K562 (cell line): ENCODE data around the gene FGGY. TPM values are rescaled to one million over a fixed set of nuclear protein-coding genes. Genes with fewer than 3 reads are reported as not detected.

Experiments
- ATAC-seq: fragments of 200-7000 bp; cut with Tn5 transposase; 3 replicates; pipeline ENCODE4 v1.9.1; 2020; ENCODE audit warnings: moderate library complexity
- BruUV-seq: library from RNA; stranded (reverse); fragments of 400-500 nt; replicated peaks from 2 replicates; lab custom pipeline; 2021; lab: Mats Ljungman, UMichigan
- CTCF ChIA-PET: fragments of 300-600 bp; formaldehyde crosslinking; extraction: SDS; loops from one replicate; lab custom pipeline; 2021; ENCODE audit warnings: low intra/inter-chr PET ratio; lab: Yijun Ruan, JAX
- POLR2A ChIA-PET: fragments of 300-600, 350-650 bp; sonication (Branson Sonifier 250); formaldehyde crosslinking; extraction: SDS; loops from one replicate; lab custom pipeline; 2021; ENCODE audit warnings: antibody characterized with exemption, inconsistent platforms; lab: Yijun Ruan, JAX
- DNase-seq, 4 experiments: peaks; one replicate each; pipeline versions ENCODE4 v3.0.0 to v3.0.0-alpha.2; 2011 to 2018; ENCODE audit warnings: low spot score in 3 of 4, mixed read lengths in 3 of 4; ENCODE audit errors: extremely low read depth in 1 of 4
- FAIRE-seq: peaks from 2 replicates; lab custom pipeline; 2011; peaks lifted over from hg19 to GRCh38; lab: Jason Lieb, UNC
- H2AFZ ChIP-seq: 2 replicates; pipeline ENCODE4 v1.6.0; 2011; ENCODE audit warnings: low read depth, low read length, control low read depth, inconsistent platforms
- H3K27ac ChIP-seq: fragments of 200-600 bp; 3 replicates; pipeline ENCODE4 v1.8.0; 2011; ENCODE audit warnings: low read depth, mild to moderate bottlenecking, control low read depth, inconsistent platforms, low read length, moderate library complexity, mixed read lengths; ENCODE audit errors: extremely low read depth
- H3K27me3 ChIP-seq, 2 experiments: fragments of 300-600 bp in 1 of 2; 2 replicates in 1 of 2; 3 replicates in 1 of 2; pipeline versions ENCODE4 v1.6.0 to v1.8.0; 2011; ENCODE audit warnings: inconsistent platforms in 2 of 2, low read length in 2 of 2, mild to moderate bottlenecking in 1 of 2, mixed read lengths in 1 of 2, moderate library complexity in 1 of 2; ENCODE audit not compliant: control insufficient read depth in 2 of 2, insufficient read depth in 2 of 2
- H3K36me3 ChIP-seq: fragments of 300-600 bp; 3 replicates; pipeline ENCODE4 v1.8.0; 2011; ENCODE audit warnings: mild to moderate bottlenecking, low read length, inconsistent platforms; ENCODE audit not compliant: control insufficient read depth, insufficient read depth
- H3K4me1 ChIP-seq, 2 experiments: fragments of 200-600 bp in 1 of 2; replicated peaks in 1 of 2; 2 replicates in 1 of 2; 3 replicates in 1 of 2; pipeline versions ENCODE4 v1.5.1 to v1.8.0; 2011; ENCODE audit warnings: inconsistent platforms in 2 of 2, low read length in 2 of 2, mild to moderate bottlenecking in 1 of 2, mixed read lengths in 1 of 2, moderate library complexity in 1 of 2; ENCODE audit not compliant: control insufficient read depth in 2 of 2, insufficient read depth in 2 of 2
- H3K4me2 ChIP-seq: 2 replicates; pipeline ENCODE4 v1.6.1; 2011; ENCODE audit warnings: low read length, control low read depth, inconsistent platforms, mixed read lengths; ENCODE audit not compliant: insufficient read depth
- H3K4me3 ChIP-seq: fragments of 200-600 bp; sonication (generic), shearing (Covaris generic); 2 replicates; pipeline ENCODE4 v1.5.1; 2016; ENCODE audit warnings: control low read depth, inconsistent platforms
- H3K79me2 ChIP-seq: fragments of 200-600 bp; 3 replicates; pipeline ENCODE4 v1.8.0; 2011; ENCODE audit warnings: low read length, inconsistent platforms; ENCODE audit not compliant: control insufficient read depth, insufficient read depth
- H3K9ac ChIP-seq, 2 experiments: 2 replicates each; pipeline versions ENCODE4 v1.6.0 to v1.6.1; 2011; ENCODE audit warnings: low read depth in 2 of 2, low read length in 2 of 2, control low read depth in 1 of 2, inconsistent platforms in 1 of 2, mild to moderate bottlenecking in 1 of 2, mixed read lengths in 1 of 2; ENCODE audit not compliant: insufficient read depth in 1 of 2
- H3K9me1 ChIP-seq: one replicate; pipeline ENCODE4 v1.6.0; 2011; ENCODE audit warnings: inconsistent platforms, mild to moderate bottlenecking, low read length, moderate library complexity; ENCODE audit not compliant: control insufficient read depth, insufficient read depth
- H3K9me3 ChIP-seq: replicated peaks from 2 replicates; pipeline ENCODE4 v1.5.1; 2011; ENCODE audit warnings: low read depth, low read length, inconsistent platforms; ENCODE audit not compliant: control insufficient read depth, insufficient read depth
- H4K20me1 ChIP-seq: replicated peaks from 2 replicates; pipeline ENCODE4 v1.6.1; 2011; ENCODE audit warnings: low read length, inconsistent platforms, mixed read lengths; ENCODE audit not compliant: control insufficient read depth, insufficient read depth
- BCL6 ChIP-seq: fragments of 250-450 bp; sonication (Bioruptor Pico); IDR thresholded peaks from 2 replicates; pipeline ENCODE4 v1.4.0; 2020
- BRD4 ChIP-seq: fragments of 200-600 bp; sonication (generic); IDR thresholded peaks from 2 replicates; pipeline ENCODE4 v1.6.1; 2017; ENCODE audit warnings: inconsistent platforms
- GABPA ChIP-seq: fragments of 200-800 bp; sonication (Bioruptor generic); conservative IDR thresholded peaks from 2 replicates; pipeline ENCODE4 v1.6.1; 2016; ENCODE audit warnings: low read depth, missing genetic modification characterization, missing compliant biosample characterization
- IFI16 ChIP-seq: fragments of 250-450 bp; sonication (Bioruptor Pico); IDR thresholded peaks from 2 replicates; pipeline ENCODE4 v2.1.2; 2022; ENCODE audit warnings: mild to moderate bottlenecking, inconsistent platforms
- MIER1 ChIP-seq: fragments of 450-650 bp; IDR thresholded peaks from 2 replicates; pipeline ENCODE4 v1.6.1; 2016; ENCODE audit warnings: antibody characterized with exemption, mild to moderate bottlenecking, low read depth
- NCOA2 ChIP-seq, 2 experiments: fragments of 450-650 bp; IDR thresholded peaks; 2 replicates each; pipeline ENCODE4 v1.6.1; 2018; ENCODE audit warnings: mild to moderate bottlenecking in 2 of 2, moderate library complexity in 1 of 2; ENCODE audit not compliant: partially characterized antibody in 2 of 2
- ZBTB5 ChIP-seq: fragments of 450-650 bp; IDR thresholded peaks from 2 replicates; pipeline ENCODE4 v1.6.1; 2017; ENCODE audit warnings: antibody characterized with exemption
- ZKSCAN8 ChIP-seq: fragments of 200-800 bp; sonication (Bioruptor generic); IDR thresholded peaks from 2 replicates; pipeline ENCODE4 v1.6.1; 2016; ENCODE audit warnings: missing genetic modification characterization, missing compliant biosample characterization
- ZNF274 ChIP-seq: IDR thresholded peaks from 2 replicates; pipeline ENCODE4 v1.6.1; 2011; ENCODE audit warnings: low read depth, mild to moderate bottlenecking, low read length, moderate library complexity, borderline replicate concordance
- ZNF41 ChIP-seq: fragments of 250-450 bp; sonication (Bioruptor Pico); conservative IDR thresholded peaks from 2 replicates; pipeline ENCODE4 v1.4.0; 2020; ENCODE audit warnings: mild to moderate bottlenecking
- ZNF57 ChIP-seq: fragments of 450-650 bp; formaldehyde crosslinking; IDR thresholded peaks from 2 replicates; pipeline ENCODE4 v1.4.0; 2020; ENCODE audit warnings: mild to moderate bottlenecking, moderate library complexity
- WGBS: fragments of 100-300 bp; shearing (Covaris generic); methylation state at CpG from one replicate; pipeline ENCODE4 v1.1.6; 2016; ENCODE audit warnings: low coverage, mixed read lengths; ENCODE audit not compliant: insufficient coverage; ENCODE audit errors: missing lambda C conversion rate; 5-methylcytosine and 5-hydroxymethylcytosine counted together
- in situ Hi-C: fragments of 300-500 bp; cut with MboI; formaldehyde crosslinking; loops from 4 replicates; pipeline ENCODE4 v1.15.0; 2018; ENCODE audit warnings: inconsistent platforms, mixed read lengths
- intact Hi-C: fragments of 100-400 bp; cut with micrococcal nuclease; formaldehyde crosslinking; loops from 2 replicates; pipeline ENCODE4 v1.14.2; 2022
- polyA plus RNA-seq, 8 experiments: library from polyadenylated mRNA; depleted of rRNA in 4 of 8; stranded (reverse) in 5 of 8; unstranded in 3 of 8; fragments of >200 nt; fragmentation: Nextera tagmentation in 2 of 8; fragmentation: Illumina TruSeq in 1 of 8; extraction: Ambion mirVana in 2 of 8; extraction: Trizol in 1 of 8; gene quantifications; 2 replicates each; pipeline versions ENCODE4 v1.2.1 to v1.2.3, GENCODE V29; 2011 to 2014; ENCODE audit warnings: inconsistent platforms in 1 of 8, missing spikeins in 1 of 8
- total RNA-seq, 7 experiments: library from RNA; depleted of rRNA in 6 of 7; stranded (reverse); fragments of >200 nt in 6 of 7; fragmentation: Illumina TruSeq in 2 of 7; extraction: Trizol in 2 of 7; gene quantifications; 2 replicates each; pipeline versions ENCODE4 v1.2.1 to v1.2.3, GENCODE V29; 2011 to 2021; ENCODE audit warnings: low replicate concordance in 1 of 7

FGGY gene
- total and polyA plus RNA-seq, 9 of the 15 experiments (the other 6 are each of a cell fraction or from before 2014, with no cell fraction given), result 9.7 to 19.2 (median 12.6) TPM

- no peak overlapping the region for H3K27ac ChIP-seq
- no peak for DNase-seq
- H3K4me3 ChIP-seq, result no peak overlapping the region
- POLR2A ChIA-PET, result no interaction called here
- no peak overlapping the region for H2AFZ ChIP-seq
- in situ Hi-C loops, result no loop called here
- no peak overlapping the region for H3K9ac ChIP-seq
- H3K79me2 ChIP-seq, result no peaks in the 10 kb centered on the region
- H3K27me3 ChIP-seq, result no peaks in the 10 kb centered on the region
- BruUV-seq, result no TSS peak
- ATAC-seq, result no peak
- no peaks in the 10 kb centered on the region for H3K9me1 ChIP-seq
- WGBS, result 25% methylated on average over 3 of the region's 3 CpGs
- intact Hi-C loops, result no loop called here
- CTCF ChIA-PET, result no interaction called here
- H4K20me1 ChIP-seq, result no peaks in the 10 kb centered on the region
- H3K9me3 ChIP-seq, result no peaks in the 10 kb centered on the region
- no peak overlapping the region for H3K4me2 ChIP-seq
- FAIRE-seq, result no peak
- H3K4me1 ChIP-seq, result peaks cover 0 to 6% of the 10 kb centered on the region in 2 experiments; a peak in 2 of 5 replicates
- H3K36me3 ChIP-seq, result no peaks in the 10 kb centered on the region
- TF ChIP-seq ZNF274 (no peak), BCL6 (no peak), ZNF57 (CRISPR knock-in tag) (no peak), NCOA2 (IDR thresholded peaks at IDR 0.05; ENCODE audit: partially characterized antibody in 2 of 2) (no peak), ZKSCAN8 (CRISPR knock-in tag) (no peak), ZBTB5 (no peak), MIER1 (no peak), ZNF41 (CRISPR knock-in tag) (no peak), GABPA (tag) (no peak), IFI16 (CRISPR knock-in tag) (no peak), BRD4 (no peak)
These were observed 185.1 kb downstream of the FGGY start for GRCh38 chr1:59481881-59482505.
